HCT116 (cell line): ENCODE measurements around the gene COMMD9. TPM values are rescaled to one million over a fixed set of nuclear protein-coding genes. Genes with fewer than 3 reads are reported as not detected.

Experiments used
- ATAC-seq: fragments of 200-7000 bp; cut with Tn5 transposase; 2 replicates; pipeline ENCODE4 v1.9.1; 2020; ENCODE audit warnings: mild to moderate bottlenecking, moderate library complexity
- BruUV-seq: library from RNA; stranded (reverse); fragments of 400-500 nt; replicated peaks from 2 replicates; lab custom pipeline; 2021; lab: Mats Ljungman, UMichigan
- CTCF ChIA-PET: fragments of 300-600 bp; sonication (Branson Sonifier 250); formaldehyde crosslinking; loops from one replicate; lab custom pipeline; 2021; ENCODE audit warnings: antibody characterized with exemption; lab: Charles Lee
- POLR2A ChIA-PET: fragments of 300-600, 350-600 bp; sonication (Branson Sonifier 250); formaldehyde crosslinking; loops from one replicate; lab custom pipeline; 2021; ENCODE audit warnings: antibody characterized with exemption; lab: Charles Lee
- RAD21 ChIA-PET, 2 experiments: fragments of 300-600 bp; sonication (Branson Sonifier 250); formaldehyde crosslinking; loops; one replicate each; lab custom pipeline; 2023; ENCODE audit warnings: low total read pairs in 2 of 2; ENCODE audit not compliant: uncharacterized antibody in 2 of 2, unreplicated experiment in 2 of 2, low non-redundant PET in 1 of 2; lab: Charles Lee
- DNase-seq: peaks from one replicate; pipeline ENCODE4 v3.0.0-alpha.2; 2010; ENCODE audit warnings: low read depth, low spot score
- H2AFZ ChIP-seq: fragments of 200-600 bp; shearing (Covaris generic), sonication (generic); 2 replicates; pipeline ENCODE4 v1.6.1; 2017; ENCODE audit warnings: low read depth, mixed run types, mixed read lengths, antibody characterized with exemption, low read length; ENCODE audit not compliant: poor library complexity, severe bottlenecking
- H3K27ac ChIP-seq: 2 replicates; pipeline ENCODE4 v1.5.1; 2012; ENCODE audit warnings: low read depth, low read length
- H3K27me3 ChIP-seq: fragments of 200-600 bp; sonication (generic); 2 replicates; pipeline ENCODE4 v1.6.1; 2016; ENCODE audit warnings: mixed run types, low read length, mixed read lengths; ENCODE audit not compliant: insufficient read depth
- H3K36me3 ChIP-seq, 2 experiments: fragments of 200-500 bp in 1 of 2; fragments of 200-600 bp in 1 of 2; sonication (Bioruptor generic) in 1 of 2; sonication (generic) in 1 of 2; 2 replicates each; pipeline versions ENCODE4 v1.5.1 to v1.6.1; 2014 to 2016; ENCODE audit warnings: low read length in 2 of 2, inconsistent platforms in 1 of 2, mixed read lengths in 1 of 2, mixed run types in 1 of 2; ENCODE audit not compliant: insufficient read depth in 2 of 2, control insufficient read depth in 1 of 2
- H3K4me1 ChIP-seq, 2 experiments: fragments of 200-600 bp in 1 of 2; sonication (generic) in 1 of 2; 2 replicates each; pipeline versions ENCODE4 v1.5.1 to v1.6.1; 2012 to 2017; ENCODE audit warnings: low read length in 2 of 2, inconsistent platforms in 1 of 2, mild to moderate bottlenecking in 1 of 2, mixed read lengths in 1 of 2, mixed run types in 1 of 2, moderate library complexity in 1 of 2; ENCODE audit not compliant: insufficient read depth in 2 of 2, control insufficient read depth in 1 of 2
- H3K4me2 ChIP-seq: fragments of 200-600 bp; sonication (generic); 2 replicates; pipeline ENCODE4 v1.6.1; 2017; ENCODE audit warnings: mixed run types, low read length, mixed read lengths
- H3K4me3 ChIP-seq, 2 experiments: fragments of 200-600 bp in 1 of 2; sonication (generic) in 1 of 2; replicated peaks in 1 of 2; 2 replicates each; pipeline ENCODE4 v1.5.1; 2011 to 2016; ENCODE audit warnings: low read length in 2 of 2, control low read depth in 1 of 2, low read depth in 1 of 2, mild to moderate bottlenecking in 1 of 2, mixed read lengths in 1 of 2, mixed run types in 1 of 2
- H3K79me2 ChIP-seq: fragments of 200-600 bp; sonication (generic); 2 replicates; pipeline ENCODE4 v1.6.1; 2017; ENCODE audit warnings: mild to moderate bottlenecking, mixed run types, low read length, moderate library complexity, mixed read lengths; ENCODE audit not compliant: insufficient read depth
- H3K9ac ChIP-seq: fragments of 200-600 bp; sonication (generic); 2 replicates; pipeline ENCODE4 v1.6.1; 2016; ENCODE audit warnings: low read length, mixed read lengths
- H3K9me2 ChIP-seq: fragments of 200-600 bp; sonication (generic), shearing (Covaris generic); 2 replicates; pipeline ENCODE4 v1.6.1; 2017; ENCODE audit warnings: mixed run types, mild to moderate bottlenecking, moderate library complexity; ENCODE audit not compliant: insufficient read depth
- H3K9me3 ChIP-seq, 2 experiments: fragments of 200-500 bp in 1 of 2; fragments of 200-600 bp in 1 of 2; sonication (Bioruptor generic) in 1 of 2; sonication (generic) in 1 of 2; 2 replicates each; pipeline ENCODE4 v1.6.1; 2014 to 2017; ENCODE audit warnings: low read length in 2 of 2, mixed read lengths in 2 of 2, inconsistent platforms in 1 of 2, low read depth in 1 of 2, mild to moderate bottlenecking in 1 of 2, mixed run types in 1 of 2, moderate library complexity in 1 of 2; ENCODE audit not compliant: control insufficient read depth in 1 of 2, insufficient read depth in 1 of 2
- H4K20me1 ChIP-seq: fragments of 200-600 bp; sonication (generic), shearing (Covaris generic); 2 replicates; pipeline ENCODE4 v1.6.1; 2017; ENCODE audit warnings: mixed run types, mild to moderate bottlenecking, moderate library complexity; ENCODE audit not compliant: insufficient read depth
- CEBPB ChIP-seq: IDR thresholded peaks from 2 replicates; pipeline ENCODE4 v1.6.1; 2012; ENCODE audit warnings: low read depth
- CTCF ChIP-seq, 3 experiments: fragments of 200-600 bp in 1 of 3; sonication (generic) in 1 of 3; IDR thresholded peaks in 2 of 3; conservative IDR thresholded peaks in 1 of 3; 2 replicates each; pipeline ENCODE4 v1.5.1; 2012 to 2017; ENCODE audit warnings: low read depth in 2 of 3, low read length in 2 of 3, antibody characterized with exemption in 1 of 3, borderline replicate concordance in 1 of 3, control low read depth in 1 of 3, mild to moderate bottlenecking in 1 of 3, mixed read lengths in 1 of 3, mixed run types in 1 of 3, moderate library complexity in 1 of 3; ENCODE audit not compliant: insufficient read depth in 1 of 3
- EGR1 ChIP-seq: IDR thresholded peaks from 2 replicates; pipeline ENCODE4 v1.6.1; 2012; ENCODE audit warnings: low read depth
- ELF1 ChIP-seq: IDR thresholded peaks from 2 replicates; pipeline ENCODE4 v1.6.1; 2012; ENCODE audit warnings: low read depth, borderline replicate concordance
- EZH2 ChIP-seq: fragments of 200-600 bp; sonication (generic); IDR thresholded peaks from 2 replicates; pipeline ENCODE4 v1.6.1; 2017; ENCODE audit warnings: antibody characterized with exemption, mixed run types
- POLR2A ChIP-seq: IDR thresholded peaks from 2 replicates; pipeline ENCODE4 v1.7.0; 2011; ENCODE audit warnings: borderline replicate concordance; ENCODE audit not compliant: insufficient read depth, insufficient read length; ENCODE audit errors: extremely low read depth
- POLR2AphosphoS5 ChIP-seq: IDR thresholded peaks from 2 replicates; pipeline ENCODE4 v1.6.1; 2011; ENCODE audit warnings: mild to moderate bottlenecking, low read depth, low read length, moderate library complexity
- RAD21 ChIP-seq: IDR thresholded peaks from 2 replicates; pipeline ENCODE4 v1.6.1; 2012; ENCODE audit warnings: low read depth, mild to moderate bottlenecking
- SIN3A ChIP-seq: IDR thresholded peaks from 2 replicates; pipeline ENCODE4 v1.6.1; 2012; ENCODE audit warnings: low read depth
- SP1 ChIP-seq: IDR thresholded peaks from 2 replicates; pipeline ENCODE4 v1.6.1; 2012; ENCODE audit warnings: low read depth
- SRF ChIP-seq: IDR thresholded peaks from 2 replicates; pipeline ENCODE4 v1.6.1; 2012; ENCODE audit warnings: low read depth
- YY1 ChIP-seq: IDR thresholded peaks from 2 replicates; pipeline ENCODE4 v1.6.1; 2011; ENCODE audit warnings: low read length, low read depth, moderate library complexity, mild to moderate bottlenecking; ENCODE audit not compliant: insufficient replicate concordance; ENCODE audit errors: extremely low read depth
- ZBTB33 ChIP-seq: IDR thresholded peaks from 2 replicates; pipeline ENCODE4 v1.6.1; 2011; ENCODE audit warnings: mild to moderate bottlenecking, low read length, moderate library complexity; ENCODE audit not compliant: insufficient replicate concordance; ENCODE audit errors: extremely low read depth
- ZFX ChIP-seq: fragments of 450-650 bp; IDR thresholded peaks from 2 replicates; pipeline ENCODE4 v1.6.1; 2017
- ZNF274 ChIP-seq: fragments of 200-500 bp; sonication (Bioruptor generic); IDR thresholded peaks from 2 replicates; pipeline ENCODE4 v1.6.1; 2014; ENCODE audit warnings: mild to moderate bottlenecking, low read depth, low read length, inconsistent platforms
- intact Hi-C: fragments of 100-400 bp; cut with micrococcal nuclease; formaldehyde crosslinking; loops from 2 replicates; pipeline ENCODE4 v1.10.0; 2022
- total RNA-seq: library from RNA; stranded (reverse); gene quantifications from one replicate; pipeline ENCODE4 v1.2.1, GENCODE V29; 2021; ENCODE audit not compliant: unreplicated experiment

COMMD9 gene
- total RNA-seq, 1 experiment from 2014 or later: 33.3 TPM

DNA sequence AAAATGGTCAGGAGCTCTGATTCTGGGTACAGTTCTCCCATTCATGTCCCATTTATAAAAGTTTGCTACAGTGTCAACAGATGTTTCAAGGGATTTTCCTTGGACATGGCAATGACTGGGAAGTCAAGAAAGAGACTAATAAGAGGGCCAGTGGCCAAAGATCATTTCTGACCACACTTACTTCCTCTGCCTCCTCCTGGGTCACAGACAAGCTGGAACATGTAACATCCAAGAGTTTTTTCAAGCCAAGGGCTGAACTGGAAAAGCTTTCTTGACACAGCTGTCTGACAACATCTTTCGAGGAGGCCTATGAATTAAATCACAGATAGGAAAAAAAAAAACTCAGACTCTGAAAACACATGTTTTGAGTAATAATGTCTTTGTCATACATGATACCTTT, 8.7 kb downstream of the COMMD9 start:
- Histone ChIP-seq H4K20me1 (no peaks in the 10 kb centered on the region), H3K9me2 (no peaks in the 10 kb centered on the region), H3K4me3 (no peak overlapping the region), H3K36me3 (no peaks in the 10 kb centered on the region), H3K9ac (no peak overlapping the region), H3K9me3 (no peaks in the 10 kb centered on the region), H2AFZ (no peak overlapping the region), H3K4me1 (no peaks in the 10 kb centered on the region), H3K27ac (no peak overlapping the region), H3K27me3 (no peaks in the 10 kb centered on the region), H3K79me2 (no peaks in the 10 kb centered on the region), H3K4me2 (no peak overlapping the region)
- intact Hi-C loops: no loop called here
- CTCF ChIA-PET: no interaction called here
- RAD21 ChIA-PET: no interaction called here
- DNase-seq: no peak
- TF ChIP-seq YY1 (no peak), SP1 (no peak), ZFX (no peak), ELF1 (no peak), SIN3A (no peak), ZNF274 (no peak), ZBTB33 (no peak), EZH2 (no peak), CEBPB (no peak), POLR2A (no peak), CTCF (IDR thresholded peaks at IDR 0.05 in 2 of 3, conservative IDR thresholded peaks at IDR 0.05 in 1 of 3; ENCODE audit: borderline replicate concordance in 1 of 3, insufficient read depth in 1 of 3, low read depth in 2 of 3, low read length in 2 of 3) (no peak), EGR1 (no peak), POLR2AphosphoS5 (no peak), RAD21 (no peak), SRF (no peak)
- ATAC-seq: no peak
- POLR2A ChIA-PET: no interaction called here
- no TSS peak for BruUV-seq
